HG03469 (cell line): ENCODE measurements around the gene DNM3.

Experiments used
- ATAC-seq: cut with Tn5 transposase; IDR thresholded peaks from one replicate; pipeline ENCODE4 v1.9.1; 2021; ENCODE audit warnings: mild to moderate bottlenecking, moderate library complexity, moderate number of reproducible peaks; ENCODE audit not compliant: unreplicated experiment

Gene DNM3

DNA sequence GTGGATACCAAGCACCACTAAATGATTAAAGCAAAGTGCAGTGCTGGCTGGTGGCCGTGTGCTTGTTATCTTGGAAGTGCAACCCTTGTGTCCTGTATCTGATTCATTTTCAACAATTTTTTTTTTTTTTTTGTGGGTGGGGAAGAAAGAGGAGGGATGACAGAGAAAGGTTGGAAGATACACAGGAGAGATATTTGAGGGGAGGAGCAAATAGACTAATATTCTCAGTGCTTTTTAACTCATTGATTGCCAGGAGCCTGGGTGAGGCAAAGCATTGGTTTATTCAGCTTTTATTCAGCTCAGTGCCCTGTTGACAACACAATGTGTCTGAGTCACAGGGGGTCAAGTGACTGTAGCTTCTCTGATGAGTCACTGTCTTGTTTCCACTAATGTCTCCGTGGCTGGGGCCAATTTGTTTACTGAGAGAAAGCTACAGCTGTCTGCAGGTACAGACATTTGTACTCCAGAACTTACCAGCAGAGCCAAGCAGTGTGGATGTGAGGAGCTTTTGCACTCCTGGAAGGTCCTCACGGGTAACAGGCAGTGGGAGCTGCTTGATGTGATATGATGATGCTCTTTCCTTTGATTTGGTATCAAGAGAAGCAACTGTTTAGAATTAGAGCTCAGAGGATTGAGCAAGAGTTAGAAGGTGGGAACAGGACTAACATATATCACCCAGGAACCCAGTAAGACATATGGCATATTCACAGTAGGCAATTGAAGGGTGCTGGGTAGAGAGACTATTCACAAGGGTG, 23.6 kb upstream of the DNM3 start:
- no peak for ATAC-seq

GRCh38 chr1:171819946-171820345, 21.4 kb upstream of the DNM3 start:
- ATAC-seq = no peak

GRCh38 chr1:171826973-171827372, 14.3 kb upstream of the DNM3 start:
- ATAC-seq = no peak

DNA sequence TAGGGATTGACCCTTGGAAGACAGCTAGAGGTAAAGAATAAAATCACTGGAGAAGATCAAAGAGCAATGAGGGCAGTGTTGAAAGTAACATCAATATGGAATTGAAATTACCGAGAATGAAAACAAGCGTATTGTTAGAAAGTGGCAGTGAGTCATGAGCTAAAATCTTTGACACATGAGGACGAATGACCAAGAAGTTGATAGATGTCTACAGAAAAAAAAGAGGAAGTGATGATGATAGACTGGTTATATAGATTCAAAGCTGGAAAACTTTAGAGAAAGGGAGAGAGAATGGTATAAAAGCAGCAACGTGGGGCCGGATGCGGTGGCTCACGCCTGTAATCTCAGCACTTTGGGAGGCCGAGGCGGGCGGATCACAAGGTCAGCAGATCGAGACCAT, 12.5 kb upstream of the DNM3 start:
- ATAC-seq = no peak

DNA sequence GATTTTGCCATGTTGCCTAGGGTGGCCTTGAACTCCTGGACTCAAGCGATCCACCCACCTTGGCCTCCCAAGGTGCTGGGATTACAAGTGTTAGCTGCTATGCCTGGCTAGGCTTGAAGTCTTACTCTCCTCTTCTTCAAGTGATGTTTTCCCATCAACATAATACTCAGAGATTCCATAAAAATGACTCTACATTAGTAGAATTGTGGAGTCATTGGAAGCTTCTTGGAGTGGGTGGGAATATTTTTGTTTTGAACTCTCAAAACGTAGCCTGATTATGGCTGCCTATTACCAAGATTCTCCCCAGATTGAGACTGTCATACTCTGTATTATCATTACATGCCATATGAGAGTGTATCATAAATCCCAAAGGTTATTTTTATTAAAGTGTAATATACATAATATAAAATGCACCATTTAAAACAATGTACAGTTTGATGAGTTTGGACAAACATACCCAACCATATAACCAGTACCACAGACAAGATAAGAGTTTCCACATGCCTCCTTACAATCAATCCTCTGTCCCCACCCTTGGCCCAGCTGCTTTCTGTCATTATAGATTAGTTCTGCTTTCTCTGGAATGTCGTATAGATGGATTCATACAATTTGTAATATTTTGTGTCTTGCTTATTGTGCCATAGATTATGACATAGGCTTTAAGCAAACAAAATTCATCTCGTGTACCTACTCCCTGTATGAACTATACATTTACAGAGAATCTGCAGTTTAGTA, 8.0 kb upstream of the DNM3 start:
- ATAC-seq = no peak

- ATAC-seq = no peak
Measured at GRCh38 chr1:171834821-171835220, 6.5 kb upstream of the DNM3 start.

GRCh38 chr1:171835891-171836290, 5.4 kb upstream of the DNM3 start:
- ATAC-seq = no peak

DNA sequence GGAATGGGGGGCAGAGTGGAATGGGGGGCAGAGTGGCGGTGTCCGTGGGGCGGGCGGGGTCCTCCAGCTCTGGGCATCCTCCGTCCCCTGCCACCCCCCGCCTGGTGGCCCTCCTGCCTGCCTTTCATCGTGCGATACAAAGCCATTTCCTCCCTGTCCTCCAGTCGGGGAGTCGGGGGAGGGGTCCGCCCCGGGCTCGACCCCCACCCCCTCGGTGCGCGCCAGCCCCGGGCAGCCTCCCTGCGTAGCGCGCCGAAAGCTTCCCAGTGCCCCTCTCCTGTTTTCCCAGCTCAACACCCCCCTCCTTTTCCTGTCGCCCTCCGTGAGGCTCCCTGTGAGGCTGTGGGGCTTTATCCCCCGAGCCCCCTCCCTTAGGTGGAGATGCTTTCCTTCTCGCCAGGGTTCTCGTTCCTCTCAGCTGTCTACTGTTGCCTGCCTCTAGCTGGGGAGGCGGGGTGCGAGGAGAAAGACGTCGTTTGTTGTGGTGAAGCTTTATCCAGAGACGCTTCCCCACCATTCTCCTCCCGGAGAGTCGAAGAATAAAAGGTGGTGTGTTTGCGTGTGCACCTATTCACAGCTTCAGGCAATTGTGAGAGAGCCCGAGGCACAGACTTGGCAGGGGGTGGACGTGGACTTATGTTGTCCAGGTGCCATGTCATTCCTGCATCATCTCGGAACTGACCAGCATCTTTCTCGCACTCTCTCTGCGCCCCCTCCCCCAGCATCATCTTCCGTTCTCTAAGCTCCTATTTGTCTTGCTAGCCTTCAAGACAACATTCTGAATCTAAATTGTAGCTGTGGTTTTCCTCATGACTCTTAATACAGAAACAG, 848 bp downstream of the DNM3 start:
- no peak for ATAC-seq

GRCh38 chr1:171844381-171844780, 3.1 kb downstream of the DNM3 start:
- no peak for ATAC-seq

DNA sequence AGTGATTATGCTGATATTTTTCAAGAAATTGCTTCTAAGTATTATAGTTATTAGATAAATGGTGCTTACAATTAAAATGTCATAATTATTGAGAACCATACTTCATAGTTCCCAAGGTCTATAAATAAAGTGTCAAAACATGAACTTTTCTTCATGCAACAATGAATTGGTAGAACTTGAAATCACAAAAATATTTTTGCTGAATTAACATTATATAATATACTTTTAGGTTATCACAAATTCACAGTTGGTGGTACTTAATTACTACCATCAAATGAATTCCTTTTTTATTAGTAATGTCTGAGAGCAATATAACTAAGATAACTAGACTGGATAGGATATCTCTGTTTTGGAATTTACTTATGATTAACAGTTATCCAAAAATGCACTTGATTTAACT, 4.7 kb downstream of the DNM3 start:
- no peak for ATAC-seq

DNA sequence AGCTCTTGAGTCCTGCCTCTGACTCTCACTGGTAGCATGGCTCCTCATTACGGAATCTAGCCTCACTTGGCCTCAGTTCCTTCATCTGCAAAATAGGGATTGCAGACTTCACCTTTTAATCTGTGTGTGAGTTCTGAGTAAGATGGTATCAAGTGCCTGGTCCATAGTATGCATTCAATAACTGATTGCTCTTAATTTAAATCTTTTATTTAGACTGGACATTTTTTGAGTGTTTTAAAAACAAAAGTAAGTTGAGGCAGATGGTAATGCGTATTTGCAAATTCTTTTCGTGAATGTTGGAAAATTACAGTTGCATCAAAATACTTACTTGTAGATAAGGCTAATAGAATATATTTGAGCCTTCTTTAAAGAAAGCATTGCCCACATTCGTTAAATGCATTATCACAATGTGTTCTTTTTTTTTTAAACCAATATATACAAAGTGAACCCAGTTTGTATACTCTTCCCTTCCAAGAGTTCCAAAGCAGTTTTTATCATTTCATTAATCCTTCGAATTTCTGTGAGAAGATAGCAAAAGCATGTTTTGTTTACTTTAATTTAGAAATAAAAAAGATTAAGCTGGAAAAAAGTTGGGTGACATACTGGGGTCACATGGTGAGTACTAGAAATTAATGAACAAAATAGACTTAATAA, 8.1 kb downstream of the DNM3 start:
- ATAC-seq = no peak

GRCh38 chr1:171850651-171851350, 9.5 kb downstream of the DNM3 start:
- no peak for ATAC-seq

- ATAC-seq = no peak
Measured at GRCh38 chr1:171852272-171852671, 11.0 kb downstream of the DNM3 start.

GRCh38 chr1:171855381-171855780, 14.1 kb downstream of the DNM3 start:
- no peak for ATAC-seq

DNA sequence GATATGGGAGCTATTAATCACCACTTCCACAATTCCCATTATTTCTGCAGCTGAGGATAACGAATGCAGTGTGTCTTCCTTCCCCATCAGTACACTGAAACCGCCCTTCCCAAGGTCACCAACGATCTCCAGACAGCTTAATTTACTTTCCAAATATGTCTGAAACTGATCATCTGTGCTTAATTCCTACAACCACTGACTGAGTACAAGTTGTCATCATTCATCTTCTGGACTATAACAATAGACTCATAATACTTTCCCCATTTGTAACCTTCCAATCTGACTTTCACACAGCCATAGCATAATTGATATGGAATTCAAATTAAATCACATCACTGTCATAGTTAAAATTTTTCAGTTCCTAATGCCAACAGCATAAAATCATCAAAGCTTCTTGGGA, 17.4 kb downstream of the DNM3 start:
- ATAC-seq = no peak

DNA sequence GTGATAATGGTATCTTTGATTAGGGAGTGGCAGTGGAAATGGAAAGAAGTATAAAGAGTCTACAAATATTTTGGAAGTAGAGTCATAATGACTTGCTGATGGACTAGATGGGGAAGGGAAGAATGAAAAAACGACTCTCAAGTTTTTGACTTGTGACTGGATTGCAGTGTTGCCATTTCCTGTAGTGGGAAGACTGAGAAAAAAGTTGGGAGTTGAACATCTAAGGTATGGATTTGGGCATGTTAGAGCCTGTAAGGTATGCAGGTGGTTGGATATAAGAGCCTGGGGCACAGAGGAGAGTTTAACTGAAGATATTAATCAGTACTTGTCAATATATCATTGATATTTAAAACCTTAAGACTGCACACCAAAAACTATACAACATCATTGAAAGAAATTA, 19.4 kb downstream of the DNM3 start:
- ATAC-seq = no peak

- ATAC-seq = no peak
Measured at GRCh38 chr1:171863531-171863930, 22.2 kb downstream of the DNM3 start.

DNA sequence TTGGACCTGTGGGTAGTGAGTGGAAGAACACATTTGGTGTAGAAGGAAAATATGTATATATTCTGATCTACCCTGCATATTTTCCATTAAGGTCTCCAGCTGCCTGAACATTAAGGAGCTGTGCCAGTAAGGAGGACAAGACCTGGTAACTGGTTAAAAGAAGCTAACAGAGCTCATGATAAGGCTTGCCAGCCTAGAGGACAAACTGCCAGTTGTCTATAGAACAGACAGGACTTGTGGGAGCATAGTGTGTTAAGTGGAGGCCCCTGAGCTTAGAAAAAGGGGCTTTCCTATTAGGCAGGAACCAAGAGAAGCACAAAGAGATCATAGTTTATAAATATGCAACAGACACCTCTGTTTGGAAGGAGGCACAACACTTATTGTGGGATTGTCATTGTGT, 23.0 kb downstream of the DNM3 start:
- no peak for ATAC-seq

GRCh38 chr1:171865106-171865505, 23.8 kb downstream of the DNM3 start:
- ATAC-seq = no peak

DNA sequence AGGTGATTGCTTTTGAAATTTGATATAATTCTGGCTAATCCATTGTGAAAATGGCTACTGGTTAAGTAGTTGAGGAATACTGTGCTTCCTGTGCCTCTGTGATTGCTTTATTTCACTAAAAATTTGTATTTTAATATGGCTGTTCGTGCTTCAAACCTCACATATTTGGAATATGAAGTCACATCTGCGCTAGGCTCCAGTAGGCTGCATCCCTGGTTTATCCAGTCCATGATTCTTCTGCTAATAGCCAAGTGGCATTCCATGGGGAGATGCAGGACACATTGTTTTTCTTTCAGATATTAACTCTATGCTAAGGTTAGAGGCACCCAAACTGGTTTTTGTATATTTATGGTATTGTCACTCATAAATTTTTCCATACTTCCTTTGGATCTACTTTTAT, 25.9 kb downstream of the DNM3 start:
- no peak for ATAC-seq
